HepG2 (cell line): Measurements from ENCODE around the gene DUSP7. TPM values are rescaled to one million over a fixed set of nuclear protein-coding genes. Genes with fewer than 3 reads are reported as not detected.

ENCODE experiments used
- ETV6 ChIP-seq: sonication (generic); formaldehyde crosslinking; conservative IDR thresholded peaks from 2 replicates; pipeline ENCODE4 v1.4.0; 2020; ENCODE audit warnings: missing genetic modification reagents
- HDAC2 ChIP-seq: sonication (generic); formaldehyde crosslinking; IDR thresholded peaks from 2 replicates; pipeline ENCODE4 v1.4.0; 2020; ENCODE audit warnings: missing genetic modification reagents
- KDM5A ChIP-seq: fragments of 200-600 bp; sonication (generic); IDR thresholded peaks from 2 replicates; pipeline ENCODE4 v1.7.0; 2018; ENCODE audit warnings: antibody characterized with exemption, mild to moderate bottlenecking, low read length, borderline replicate concordance
- MED1 ChIP-seq: sonication (generic); formaldehyde crosslinking; IDR thresholded peaks from 2 replicates; pipeline ENCODE4 v1.4.0; 2020; ENCODE audit warnings: missing genetic modification reagents
- NR2F6 ChIP-seq, 2 experiments: IDR thresholded peaks; 2 replicates each; pipeline ENCODE4 v1.6.1; 2016; ENCODE audit warnings: antibody characterized with exemption in 1 of 2, mild to moderate bottlenecking in 1 of 2
- PCBP2 ChIP-seq: fragments of 200-400 bp; formaldehyde crosslinking; optimal IDR thresholded peaks from 2 replicates; pipeline ENCODE3; 2018; ENCODE audit warnings: low read length, low read depth; ENCODE audit not compliant: poor library complexity, severe bottlenecking
- PHF8 ChIP-seq: sonication (generic); formaldehyde crosslinking; IDR thresholded peaks from 2 replicates; pipeline ENCODE4 v1.5.0; 2020; ENCODE audit warnings: missing genetic modification reagents
- RBM22 ChIP-seq: fragments of 200-400 bp; formaldehyde crosslinking; optimal IDR thresholded peaks from 2 replicates; pipeline ENCODE3; 2017; ENCODE audit warnings: mild to moderate bottlenecking, low read length, moderate library complexity
- SOX5 ChIP-seq: IDR thresholded peaks from 2 replicates; pipeline ENCODE4 v1.6.1; 2016; ENCODE audit warnings: borderline replicate concordance
- STAT5B ChIP-seq: sonication (generic); formaldehyde crosslinking; IDR thresholded peaks from 2 replicates; pipeline ENCODE4 v1.4.0; 2020; ENCODE audit warnings: missing genetic modification reagents
- ZNF121 ChIP-seq: sonication (generic); formaldehyde crosslinking; IDR thresholded peaks from 2 replicates; pipeline ENCODE4 v1.5.0; 2020; ENCODE audit warnings: mild to moderate bottlenecking, missing genetic modification reagents
- ZNF234 ChIP-seq: sonication (generic); formaldehyde crosslinking; conservative IDR thresholded peaks from 2 replicates; pipeline ENCODE4 v1.5.1; 2020; ENCODE audit warnings: mild to moderate bottlenecking, missing genetic modification reagents
- ZNF253 ChIP-seq: sonication (generic); formaldehyde crosslinking; IDR thresholded peaks from 2 replicates; pipeline ENCODE4 v1.8.0; 2022; ENCODE audit warnings: mild to moderate bottlenecking, missing genetic modification reagents, borderline replicate concordance
- ZNF296 ChIP-seq: sonication (generic); formaldehyde crosslinking; conservative IDR thresholded peaks from 2 replicates; pipeline ENCODE4 v1.5.0; 2020; ENCODE audit warnings: mild to moderate bottlenecking, missing genetic modification reagents
- ZNF572 ChIP-seq: sonication (generic); formaldehyde crosslinking; IDR thresholded peaks from 2 replicates; pipeline ENCODE4 v1.5.1; 2020; ENCODE audit warnings: mild to moderate bottlenecking, missing genetic modification reagents
- ZNF747 ChIP-seq: sonication (generic); formaldehyde crosslinking; IDR thresholded peaks from 2 replicates; pipeline ENCODE4 v1.8.1; 2023; ENCODE audit warnings: missing genetic modification reagents, mild to moderate bottlenecking, borderline replicate concordance
- ZNF776 ChIP-seq: sonication (generic); formaldehyde crosslinking; IDR thresholded peaks from 2 replicates; pipeline ENCODE4 v1.4.0; 2020; ENCODE audit warnings: mild to moderate bottlenecking, missing genetic modification reagents
- polyA plus RNA-seq, 8 experiments: library from polyadenylated mRNA; depleted of rRNA in 3 of 8; stranded (reverse) in 7 of 8; unstranded in 1 of 8; fragments of >200 nt; fragmentation: Illumina TruSeq in 4 of 8; extraction: Trizol in 4 of 8; gene quantifications; 2 replicates each; pipeline versions ENCODE4 v1.2.1 to v1.2.3, GENCODE V29; 2011 to 2016; ENCODE audit warnings: low read depth in 4 of 8, missing spikeins in 1 of 8, mixed read lengths in 1 of 8; ENCODE audit not compliant: insufficient read depth in 1 of 8
- total RNA-seq, 5 experiments: library from RNA; depleted of rRNA; stranded (reverse); fragments of >200 nt; fragmentation: Illumina TruSeq; extraction: Trizol; gene quantifications; 2 replicates each; pipeline ENCODE4 v1.2.3, GENCODE V29; 2016; ENCODE audit warnings: low read depth in 1 of 5
- TF ChIP-seq, protein P1 (sequence below): IDR thresholded peaks from 2 replicates; pipeline ENCODE4 v1.6.1; 2016; ENCODE audit warnings: missing compliant biosample characterization, missing genetic modification reagents, borderline replicate concordance
- TF ChIP-seq, protein P2 (sequence below): IDR thresholded peaks from 2 replicates; pipeline ENCODE4 v1.6.1; 2016
- TF ChIP-seq, protein P3 (sequence below): sonication (generic); formaldehyde crosslinking; IDR thresholded peaks from 2 replicates; pipeline ENCODE4 v1.4.0; 2020; ENCODE audit warnings: mild to moderate bottlenecking, missing genetic modification reagents, borderline replicate concordance
- TF ChIP-seq, protein P4 (sequence below): sonication (generic); formaldehyde crosslinking; IDR thresholded peaks from 2 replicates; pipeline ENCODE4 v1.8.0; 2023; ENCODE audit warnings: mild to moderate bottlenecking, missing genetic modification reagents
- TF ChIP-seq, protein P5 (sequence below): sonication (generic); formaldehyde crosslinking; IDR thresholded peaks from 2 replicates; pipeline ENCODE4 v1.5.0; 2020; ENCODE audit warnings: missing genetic modification reagents
- TF ChIP-seq, protein P6 (sequence below): sonication (generic); formaldehyde crosslinking; IDR thresholded peaks from 2 replicates; pipeline ENCODE4 v1.8.0; 2022; ENCODE audit warnings: missing genetic modification reagents, mild to moderate bottlenecking, inconsistent platforms, borderline replicate concordance

The DUSP7 gene
- total and polyA plus RNA-seq, 2 of the 13 experiments (the other 11 are each of a cell fraction or from before 2014, with no cell fraction given) = 6.6 to 8.8 TPM

DNA sequence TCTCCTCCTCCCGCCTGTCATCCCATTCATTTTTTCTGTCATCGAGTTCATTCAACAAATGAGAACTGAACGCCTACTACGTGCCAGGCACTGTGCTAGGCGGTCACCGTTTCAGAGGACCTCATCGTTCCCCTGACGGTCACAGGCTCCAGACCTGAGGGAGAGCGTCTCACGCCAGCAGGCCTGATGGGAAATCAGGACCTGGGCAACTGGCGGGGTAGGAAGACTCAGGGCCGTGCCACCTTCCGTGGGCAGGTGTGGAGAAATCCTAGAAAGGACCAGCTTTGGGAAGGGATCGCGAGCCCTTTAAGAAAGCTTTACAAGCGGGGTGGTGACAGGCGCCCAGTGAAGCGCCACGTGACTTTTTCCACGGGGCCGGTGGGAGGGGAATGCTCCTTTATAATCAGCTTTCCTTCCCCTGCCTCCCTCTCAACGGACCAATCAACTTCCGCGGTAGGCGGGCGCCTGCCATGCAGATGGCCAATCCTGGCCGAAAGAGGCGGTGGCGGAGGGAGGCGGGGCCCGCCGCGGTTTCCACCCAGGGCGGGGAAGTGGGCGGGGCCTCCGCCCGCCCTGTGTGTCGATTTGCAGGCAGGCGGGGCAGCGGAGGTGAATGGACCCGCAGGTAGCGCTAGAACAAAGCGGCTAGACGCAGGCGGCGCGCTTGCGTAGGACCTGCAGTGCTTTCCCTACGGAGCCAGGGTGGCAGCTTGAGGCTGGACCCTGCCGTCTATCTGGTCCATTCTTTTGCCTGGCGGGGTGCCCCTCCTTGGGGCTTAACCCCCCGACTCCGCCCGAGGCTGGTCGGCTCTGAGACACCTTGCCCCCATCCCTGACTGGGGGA lies 819 bp upstream of the DUSP7 start (continued):
- TF ChIP-seq, protein P1, sequence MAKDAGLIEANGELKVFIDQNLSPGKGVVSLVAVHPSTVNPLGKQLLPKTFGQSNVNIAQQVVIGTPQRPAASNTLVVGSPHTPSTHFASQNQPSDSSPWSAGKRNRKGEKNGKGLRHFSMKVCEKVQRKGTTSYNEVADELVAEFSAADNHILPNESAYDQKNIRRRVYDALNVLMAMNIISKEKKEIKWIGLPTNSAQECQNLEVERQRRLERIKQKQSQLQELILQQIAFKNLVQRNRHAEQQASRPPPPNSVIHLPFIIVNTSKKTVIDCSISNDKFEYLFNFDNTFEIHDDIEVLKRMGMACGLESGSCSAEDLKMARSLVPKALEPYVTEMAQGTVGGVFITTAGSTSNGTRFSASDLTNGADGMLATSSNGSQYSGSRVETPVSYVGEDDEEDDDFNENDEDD = peak; percentile 43; the same call in 1 of the 2 replicates
- TF ChIP-seq ZNF234 (CRISPR knock-in tag) (no peak), ETV6 (0 out of 2 replicates have a peak, but pooled peaks have one; percentile 48), STAT5B (CRISPR knock-in tag) (no peak), KDM5A (no peak), SOX5 (CRISPR knock-in tag) (peak; percentile 48; the same call in 1 of the 2 replicates), ZNF572 (CRISPR knock-in tag) (no peak; the same call in 1 of the 2 replicates), ZNF296 (CRISPR knock-in tag) (no peak), PHF8 (CRISPR knock-in tag) (peak; percentile 46; the same call in 1 of the 2 replicates), ZNF121 (CRISPR knock-in tag) (no peak), HDAC2 (CRISPR knock-in tag) (peak; percentile 25), ZNF253 (CRISPR knock-in tag) (no peak), MED1 (peak; percentile 27; the same call in 1 of the 2 replicates), RBM22 (no peak), PCBP2 (no peak), ZNF747 (CRISPR knock-in tag) (no peak), ZNF776 (CRISPR knock-in tag) (0 out of 2 replicates have a peak, but pooled peaks have one; percentile 37), NR2F6 (IDR thresholded peaks at IDR 0.05) (no peak), NR2F6 (CRISPR knock-in tag; IDR thresholded peaks at IDR 0.05) (0 out of 2 replicates have a peak, but pooled peaks have one; percentile 8)
- TF ChIP-seq, protein P2, sequence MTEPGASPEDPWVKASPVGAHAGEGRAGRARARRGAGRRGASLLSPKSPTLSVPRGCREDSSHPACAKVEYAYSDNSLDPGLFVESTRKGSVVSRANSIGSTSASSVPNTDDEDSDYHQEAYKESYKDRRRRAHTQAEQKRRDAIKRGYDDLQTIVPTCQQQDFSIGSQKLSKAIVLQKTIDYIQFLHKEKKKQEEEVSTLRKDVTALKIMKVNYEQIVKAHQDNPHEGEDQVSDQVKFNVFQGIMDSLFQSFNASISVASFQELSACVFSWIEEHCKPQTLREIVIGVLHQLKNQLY = no peak
- TF ChIP-seq, protein P3, sequence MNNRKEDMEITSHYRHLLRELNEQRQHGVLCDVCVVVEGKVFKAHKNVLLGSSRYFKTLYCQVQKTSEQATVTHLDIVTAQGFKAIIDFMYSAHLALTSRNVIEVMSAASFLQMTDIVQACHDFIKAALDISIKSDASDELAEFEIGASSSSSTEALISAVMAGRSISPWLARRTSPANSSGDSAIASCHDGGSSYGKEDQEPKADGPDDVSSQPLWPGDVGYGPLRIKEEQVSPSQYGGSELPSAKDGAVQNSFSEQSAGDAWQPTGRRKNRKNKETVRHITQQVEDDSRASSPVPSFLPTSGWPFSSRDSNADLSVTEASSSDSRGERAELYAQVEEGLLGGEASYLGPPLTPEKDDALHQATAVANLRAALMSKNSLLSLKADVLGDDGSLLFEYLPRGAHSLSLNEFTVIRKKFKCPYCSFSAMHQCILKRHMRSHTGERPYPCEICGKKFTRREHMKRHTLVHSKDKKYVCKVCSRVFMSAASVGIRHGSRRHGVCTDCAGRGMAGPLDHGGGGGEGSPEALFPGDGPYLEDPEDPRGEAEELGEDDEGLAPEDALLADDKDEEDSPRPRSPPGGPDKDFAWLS (CRISPR knock-in tag) = no peak
- TF ChIP-seq, protein P4, sequence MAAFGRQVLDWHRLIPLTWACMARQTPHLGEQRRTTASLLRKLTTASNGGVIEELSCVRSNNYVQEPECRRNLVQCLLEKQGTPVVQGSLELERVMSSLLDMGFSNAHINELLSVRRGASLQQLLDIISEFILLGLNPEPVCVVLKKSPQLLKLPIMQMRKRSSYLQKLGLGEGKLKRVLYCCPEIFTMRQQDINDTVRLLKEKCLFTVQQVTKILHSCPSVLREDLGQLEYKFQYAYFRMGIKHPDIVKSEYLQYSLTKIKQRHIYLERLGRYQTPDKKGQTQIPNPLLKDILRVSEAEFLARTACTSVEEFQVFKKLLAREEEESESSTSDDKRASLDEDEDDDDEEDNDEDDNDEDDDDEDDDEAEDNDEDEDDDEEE (CRISPR knock-in tag) = 0 out of 2 replicates have a peak, but pooled peaks have one; percentile 35
- TF ChIP-seq, protein P5, sequence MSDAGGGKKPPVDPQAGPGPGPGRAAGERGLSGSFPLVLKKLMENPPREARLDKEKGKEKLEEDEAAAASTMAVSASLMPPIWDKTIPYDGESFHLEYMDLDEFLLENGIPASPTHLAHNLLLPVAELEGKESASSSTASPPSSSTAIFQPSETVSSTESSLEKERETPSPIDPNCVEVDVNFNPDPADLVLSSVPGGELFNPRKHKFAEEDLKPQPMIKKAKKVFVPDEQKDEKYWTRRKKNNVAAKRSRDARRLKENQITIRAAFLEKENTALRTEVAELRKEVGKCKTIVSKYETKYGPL (CRISPR knock-in tag) = no peak
- TF ChIP-seq, protein P6, sequence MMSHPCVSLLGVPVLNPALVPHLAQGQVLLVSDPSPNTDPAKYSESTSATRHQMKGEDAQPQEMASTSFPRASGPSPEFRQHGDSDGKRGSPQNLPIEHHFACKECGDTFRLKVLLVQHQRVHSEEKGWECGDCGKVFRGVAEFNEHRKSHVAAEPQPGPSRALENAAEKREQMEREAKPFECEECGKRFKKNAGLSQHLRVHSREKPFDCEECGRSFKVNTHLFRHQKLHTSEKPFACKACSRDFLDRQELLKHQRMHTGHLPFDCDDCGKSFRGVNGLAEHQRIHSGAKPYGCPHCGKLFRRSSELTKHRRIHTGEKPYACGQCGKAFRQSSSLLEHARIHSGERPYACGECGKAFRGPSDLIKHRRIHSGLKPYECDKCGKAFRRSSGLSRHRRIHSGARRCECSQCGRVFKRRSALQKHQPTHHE = peak; percentile 65; the same call in 1 of the 2 replicates
